SK-N-SH treated with all-trans-retinoic acid at 6 μM for 48 hours (cell line): ENCODE data around the gene FN1.

Experiments used
- BACH2 ChIP-seq: fragments of 250-450 bp; sonication (Bioruptor Pico); IDR thresholded peaks from 2 replicates; pipeline ENCODE4 v1.9.0; 2021; ENCODE audit warnings: mild to moderate bottlenecking, borderline replicate concordance
- ESRRG ChIP-seq: fragments of 250-450 bp; sonication (Bioruptor Pico); IDR thresholded peaks from 2 replicates; pipeline ENCODE4 v1.6.1; 2021; ENCODE audit warnings: mild to moderate bottlenecking
- GLIS3 ChIP-seq: fragments of 250-450 bp; sonication (Bioruptor Pico); IDR thresholded peaks from 2 replicates; pipeline ENCODE4 v1.5.0; 2020; ENCODE audit warnings: mild to moderate bottlenecking, moderate library complexity
- ISL1 ChIP-seq: fragments of 250-450 bp; sonication (Bioruptor Pico); IDR thresholded peaks from 2 replicates; pipeline ENCODE4 v2.1.2; 2022; ENCODE audit warnings: mild to moderate bottlenecking, moderate library complexity
- PATZ1 ChIP-seq: fragments of 250-450 bp; sonication (Bioruptor Pico); IDR thresholded peaks from 2 replicates; pipeline ENCODE4 v1.8.0; 2020; ENCODE audit warnings: mild to moderate bottlenecking, moderate library complexity, borderline replicate concordance
- PPARA ChIP-seq: fragments of 250-450 bp; sonication (Bioruptor Pico); IDR thresholded peaks from 2 replicates; pipeline ENCODE4 v1.5.0; 2020; ENCODE audit warnings: mild to moderate bottlenecking, borderline replicate concordance
- RARB ChIP-seq: fragments of 250-450 bp; sonication (Bioruptor Pico); IDR thresholded peaks from 2 replicates; pipeline ENCODE4 v1.8.0; 2021; ENCODE audit warnings: mild to moderate bottlenecking, moderate library complexity
- TCF4 ChIP-seq: fragments of 250-450 bp; sonication (Bioruptor Pico); IDR thresholded peaks from 2 replicates; pipeline ENCODE4 v1.8.0; 2021; ENCODE audit warnings: mild to moderate bottlenecking, moderate library complexity, borderline replicate concordance
- ZNF70 ChIP-seq: fragments of 450-650 bp; formaldehyde crosslinking; IDR thresholded peaks from 2 replicates; pipeline ENCODE4 v1.5.0; 2020; ENCODE audit warnings: mild to moderate bottlenecking, moderate library complexity
- TF ChIP-seq, protein P1 (sequence below): fragments of 250-450 bp; sonication (Bioruptor Pico); IDR thresholded peaks from 2 replicates; pipeline ENCODE4 v1.5.0; 2020; ENCODE audit warnings: mild to moderate bottlenecking, moderate library complexity
- TF ChIP-seq, protein P2 (sequence below): fragments of 250-450 bp; sonication (Bioruptor Pico); IDR thresholded peaks from 2 replicates; pipeline ENCODE4 v1.5.1; 2020; ENCODE audit warnings: low read depth, mild to moderate bottlenecking, moderate library complexity

- peak; percentile 39; the same call in 1 of the 2 replicates for TF ChIP-seq ESRRG (CRISPR knock-in tag)
- peak; percentile 70; the same call in 1 of the 2 replicates for TF ChIP-seq PATZ1 (CRISPR knock-in tag)
- TF ChIP-seq, protein P1, sequence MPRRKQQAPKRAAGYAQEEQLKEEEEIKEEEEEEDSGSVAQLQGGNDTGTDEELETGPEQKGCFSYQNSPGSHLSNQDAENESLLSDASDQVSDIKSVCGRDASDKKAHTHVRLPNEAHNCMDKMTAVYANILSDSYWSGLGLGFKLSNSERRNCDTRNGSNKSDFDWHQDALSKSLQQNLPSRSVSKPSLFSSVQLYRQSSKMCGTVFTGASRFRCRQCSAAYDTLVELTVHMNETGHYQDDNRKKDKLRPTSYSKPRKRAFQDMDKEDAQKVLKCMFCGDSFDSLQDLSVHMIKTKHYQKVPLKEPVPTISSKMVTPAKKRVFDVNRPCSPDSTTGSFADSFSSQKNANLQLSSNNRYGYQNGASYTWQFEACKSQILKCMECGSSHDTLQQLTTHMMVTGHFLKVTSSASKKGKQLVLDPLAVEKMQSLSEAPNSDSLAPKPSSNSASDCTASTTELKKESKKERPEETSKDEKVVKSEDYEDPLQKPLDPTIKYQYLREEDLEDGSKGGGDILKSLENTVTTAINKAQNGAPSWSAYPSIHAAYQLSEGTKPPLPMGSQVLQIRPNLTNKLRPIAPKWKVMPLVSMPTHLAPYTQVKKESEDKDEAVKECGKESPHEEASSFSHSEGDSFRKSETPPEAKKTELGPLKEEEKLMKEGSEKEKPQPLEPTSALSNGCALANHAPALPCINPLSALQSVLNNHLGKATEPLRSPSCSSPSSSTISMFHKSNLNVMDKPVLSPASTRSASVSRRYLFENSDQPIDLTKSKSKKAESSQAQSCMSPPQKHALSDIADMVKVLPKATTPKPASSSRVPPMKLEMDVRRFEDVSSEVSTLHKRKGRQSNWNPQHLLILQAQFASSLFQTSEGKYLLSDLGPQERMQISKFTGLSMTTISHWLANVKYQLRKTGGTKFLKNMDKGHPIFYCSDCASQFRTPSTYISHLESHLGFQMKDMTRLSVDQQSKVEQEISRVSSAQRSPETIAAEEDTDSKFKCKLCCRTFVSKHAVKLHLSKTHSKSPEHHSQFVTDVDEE (CRISPR knock-in tag): no peak
- no peak for TF ChIP-seq TCF4 (CRISPR knock-in tag)
- TF ChIP-seq GLIS3 (CRISPR knock-in tag): no peak
- TF ChIP-seq BACH2 (CRISPR knock-in tag): no peak
- TF ChIP-seq ISL1: peak; percentile 99
- TF ChIP-seq ZNF70 (CRISPR knock-in tag): no peak
- no peak; the same call in 1 of the 2 replicates for TF ChIP-seq RARB (CRISPR knock-in tag)
- TF ChIP-seq, protein P2, sequence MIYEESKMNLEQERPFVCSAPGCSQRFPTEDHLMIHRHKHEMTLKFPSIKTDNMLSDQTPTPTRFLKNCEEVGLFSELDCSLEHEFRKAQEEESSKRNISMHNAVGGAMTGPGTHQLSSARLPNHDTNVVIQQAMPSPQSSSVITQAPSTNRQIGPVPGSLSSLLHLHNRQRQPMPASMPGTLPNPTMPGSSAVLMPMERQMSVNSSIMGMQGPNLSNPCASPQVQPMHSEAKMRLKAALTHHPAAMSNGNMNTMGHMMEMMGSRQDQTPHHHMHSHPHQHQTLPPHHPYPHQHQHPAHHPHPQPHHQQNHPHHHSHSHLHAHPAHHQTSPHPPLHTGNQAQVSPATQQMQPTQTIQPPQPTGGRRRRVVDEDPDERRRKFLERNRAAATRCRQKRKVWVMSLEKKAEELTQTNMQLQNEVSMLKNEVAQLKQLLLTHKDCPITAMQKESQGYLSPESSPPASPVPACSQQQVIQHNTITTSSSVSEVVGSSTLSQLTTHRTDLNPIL (CRISPR knock-in tag): peak; percentile 85; the same call in 1 of the 2 replicates
- TF ChIP-seq PPARA (CRISPR knock-in tag): no peak
Measured at GRCh38 chr2:215365184-215365658, 70.6 kb downstream of the FN1 start.
